GM12878 (cell line): Measurements from ENCODE around the gene CBX8. TPM values are rescaled to one million over a fixed set of nuclear protein-coding genes. Genes with fewer than 3 reads are reported as not detected.

Source experiments
- ATAC-seq: fragments of 200-7000 bp; cut with Tn5 transposase; 3 replicates; pipeline ENCODE4 v1.9.1; 2020; ENCODE audit warnings: mild to moderate bottlenecking, moderate library complexity
- BruUV-seq: library from RNA; stranded (reverse); fragments of 400-500 nt; replicated peaks from 2 replicates; lab custom pipeline; 2021; lab: Mats Ljungman, UMichigan
- CTCF ChIA-PET: fragments of 300-600 bp; sonication (Branson Sonifier 250); formaldehyde crosslinking; extraction: SDS; loops from one replicate; lab custom pipeline; 2021; ENCODE audit warnings: inconsistent platforms; lab: Yijun Ruan, JAX
- POLR2A ChIA-PET: fragments of 350-600 bp; formaldehyde crosslinking; extraction: SDS; loops from one replicate; lab custom pipeline; 2021; ENCODE audit warnings: inconsistent platforms; lab: Charles Lee
- RAD21 ChIA-PET: fragments of 300-600 bp; sonication (Branson Sonifier 250); formaldehyde crosslinking; loops from one replicate; lab custom pipeline; 2023; ENCODE audit warnings: antibody characterized with exemption; ENCODE audit not compliant: unreplicated experiment; lab: Charles Lee
- SMC1A ChIA-PET: fragments of 300-600 bp; sonication (Branson Sonifier 250); formaldehyde crosslinking; loops from one replicate; lab custom pipeline; 2023; ENCODE audit not compliant: unreplicated experiment, uncharacterized antibody; lab: Charles Lee
- DNase-seq: peaks from one replicate; pipeline ENCODE4 v3.0.0-alpha.2; 2011; ENCODE audit warnings: low read depth, low spot score
- FAIRE-seq: peaks from 3 replicates; lab custom pipeline; 2011; peaks lifted over from hg19 to GRCh38; lab: Jason Lieb, UNC
- H2AFZ ChIP-seq: 2 replicates; pipeline ENCODE4 v1.6.0; 2011; ENCODE audit warnings: low read depth, low read length, control low read depth; ENCODE audit not compliant: control insufficient read depth
- H3K27ac ChIP-seq: 2 replicates; pipeline ENCODE4 v1.5.1; 2011; ENCODE audit warnings: control low read depth; ENCODE audit not compliant: control insufficient read depth, insufficient read depth
- H3K27me3 ChIP-seq, 2 experiments: replicated peaks in 1 of 2; 2 replicates each; pipeline versions ENCODE4 v1.6.0 to v1.6.1; 2011; ENCODE audit warnings: low read length in 1 of 2; ENCODE audit not compliant: control insufficient read depth in 2 of 2, insufficient read depth in 2 of 2
- H3K36me3 ChIP-seq, 2 experiments: 2 replicates each; pipeline ENCODE4 v1.5.1; 2011; ENCODE audit warnings: low read length in 1 of 2; ENCODE audit not compliant: control insufficient read depth in 2 of 2, insufficient read depth in 2 of 2
- H3K4me1 ChIP-seq: 2 replicates; pipeline ENCODE4 v1.6.1; 2011; ENCODE audit warnings: mild to moderate bottlenecking, low read length, moderate library complexity, mixed read lengths; ENCODE audit not compliant: control insufficient read depth, insufficient read depth
- H3K4me2 ChIP-seq: 2 replicates; pipeline ENCODE4 v1.6.0; 2011; ENCODE audit warnings: control low read depth; ENCODE audit not compliant: control insufficient read depth, insufficient read depth
- H3K4me3 ChIP-seq: fragments of 200-600 bp; sonication (generic); 2 replicates; pipeline ENCODE4 v1.5.1; 2016
- H3K79me2 ChIP-seq: 2 replicates; pipeline ENCODE4 v1.6.0; 2011; ENCODE audit warnings: low read length; ENCODE audit not compliant: control insufficient read depth, insufficient read depth
- H3K9ac ChIP-seq: 2 replicates; pipeline ENCODE4 v1.8.0; 2011; ENCODE audit warnings: low read length, control low read depth, mixed read lengths; ENCODE audit not compliant: control insufficient read depth, insufficient read depth
- H3K9me3 ChIP-seq: replicated peaks from 3 replicates; pipeline ENCODE4 v1.5.1; 2011; ENCODE audit warnings: mild to moderate bottlenecking, low read length; ENCODE audit not compliant: control insufficient read depth, insufficient read depth
- H4K20me1 ChIP-seq: 2 replicates; pipeline ENCODE4 v1.6.0; 2011; ENCODE audit not compliant: control insufficient read depth, insufficient read depth
- CBFB ChIP-seq: IDR thresholded peaks from 2 replicates; pipeline ENCODE4 v1.6.1; 2016; ENCODE audit warnings: antibody characterized with exemption, low read depth
- EZH2 ChIP-seq: IDR thresholded peaks from 2 replicates; pipeline ENCODE4 v1.6.1; 2012; ENCODE audit warnings: low read depth, mild to moderate bottlenecking, control low read depth, inconsistent platforms, low read length, borderline replicate concordance; ENCODE audit not compliant: control insufficient read depth
- MTA2 ChIP-seq: fragments of 450-650 bp; IDR thresholded peaks from 2 replicates; pipeline ENCODE4 v1.6.1; 2016; ENCODE audit warnings: low read depth, mild to moderate bottlenecking, moderate library complexity
- NR2F1 ChIP-seq: fragments of 450-650 bp; conservative IDR thresholded peaks from 2 replicates; pipeline ENCODE4 v1.6.1; 2017; ENCODE audit warnings: mild to moderate bottlenecking
- SUZ12 ChIP-seq: fragments of 200-600 bp; sonication (generic); IDR thresholded peaks from one replicate; pipeline ENCODE4 v1.6.1; 2018; ENCODE audit warnings: antibody characterized with exemption, mild to moderate bottlenecking; ENCODE audit not compliant: unreplicated experiment
- WGBS: methylation state at CpG from one replicate; pipeline ENCODE4 v1.1.6; 2016; ENCODE audit warnings: low lambda C conversion rate; ENCODE audit not compliant: insufficient replicate concordance, insufficient coverage; ENCODE audit errors: missing lambda C conversion rate; 5-methylcytosine and 5-hydroxymethylcytosine counted together
- in situ Hi-C: fragments of 300-500 bp; cut with MboI; formaldehyde crosslinking; loops from 9 replicates; pipeline ENCODE4 v1.14.3; 2018; ENCODE audit warnings: mixed read lengths
- intact Hi-C: fragments of 100-400 bp; cut with micrococcal nuclease; formaldehyde crosslinking; loops from one replicate; pipeline ENCODE4 v1.14.2; 2022; ENCODE audit not compliant: unreplicated experiment
- polyA plus RNA-seq, 11 experiments: library from polyadenylated mRNA; depleted of rRNA in 4 of 11; unstranded in 6 of 11; stranded (reverse) in 5 of 11; fragments of >200 nt; fragmentation: Nextera tagmentation in 4 of 11; fragmentation: Illumina TruSeq in 1 of 11; extraction: Ambion mirVana in 4 of 11; extraction: Trizol in 1 of 11; gene quantifications; 1 replicate in 1 of 11; 2 replicates in 10 of 11; pipeline versions ENCODE4 v1.2.1 to v1.2.3, GENCODE V29; 2011 to 2016; ENCODE audit warnings: inconsistent platforms in 2 of 11, missing spikeins in 2 of 11, low read depth in 1 of 11
- total RNA-seq, 4 experiments: library from RNA; depleted of rRNA in 3 of 4; stranded (reverse); fragments of >200 nt in 3 of 4; fragmentation: Illumina TruSeq in 1 of 4; extraction: Trizol in 1 of 4; gene quantifications; 2 replicates each; pipeline versions ENCODE4 v1.2.1 to v1.2.3, GENCODE V29; 2013 to 2021

CBX8 gene
- total and polyA plus RNA-seq, 10 of the 15 experiments (the other 5 are each of a cell fraction or from before 2014, with no cell fraction given): 0.03 to 6.7 (median 1.9) TPM

DNA sequence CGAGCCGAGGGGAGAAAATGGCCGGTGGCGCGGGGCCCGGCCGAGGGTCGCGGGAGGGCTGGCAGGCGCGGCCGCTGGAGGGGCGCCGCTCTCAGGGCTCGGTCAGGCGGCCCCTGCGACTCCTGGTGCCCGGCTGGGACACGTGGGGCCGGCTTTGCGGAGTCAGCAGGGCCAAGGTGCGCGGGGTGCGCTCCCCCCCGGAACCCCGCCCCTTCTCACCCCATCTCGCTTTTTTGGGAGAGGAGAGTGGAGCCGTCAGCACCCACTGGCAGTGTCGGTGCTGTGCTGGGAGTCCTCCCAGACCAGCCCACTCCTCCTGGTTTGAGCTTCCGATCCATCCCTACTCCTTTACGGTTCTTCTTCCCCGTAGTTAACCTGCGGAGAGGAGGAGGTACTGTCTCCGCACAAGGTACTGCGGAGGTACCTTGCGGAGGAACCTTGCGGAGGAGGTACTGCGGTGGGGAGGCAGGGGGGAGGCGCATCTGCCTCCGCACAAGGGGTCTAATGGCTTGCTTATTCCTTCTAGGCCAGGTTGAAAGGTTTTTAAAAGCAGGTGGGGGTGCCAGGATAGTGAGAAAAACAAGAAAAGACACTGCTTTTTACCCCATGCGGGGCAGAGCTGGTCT lies 19.1 kb upstream of the CBX8 start:
- no peak for FAIRE-seq
- POLR2A ChIA-PET: no interaction called here

GRCh38 chr17:79814974-79815835 lies 18.3 kb upstream of the CBX8 start:
- SMC1A ChIA-PET: no interaction called here
- H3K36me3 ChIP-seq: no peaks in the 10 kb centered on the region
- no peak for DNase-seq
- CTCF ChIA-PET: no interaction called here
- FAIRE-seq: no peak
- no peaks in the 10 kb centered on the region for H3K9me3 ChIP-seq
- intact Hi-C loops (no loop called here), in situ Hi-C loops (no loop called here)
- no peak overlapping the region for H3K27ac ChIP-seq
- no peak overlapping the region for H3K9ac ChIP-seq
- peaks cover 40 to 42% of the 10 kb centered on the region in 2 experiments for H3K27me3 ChIP-seq
- RAD21 ChIA-PET: no interaction called here
- H4K20me1 ChIP-seq: no peaks in the 10 kb centered on the region; the same call in 1 of the 2 replicates
- peaks cover 26% of the 10 kb centered on the region for H3K4me1 ChIP-seq
- WGBS: 16% methylated on average over 67 of the region's 96 CpGs
- 0 out of 2 replicates have a peak, but pooled peaks have one; percentile 30 for TF ChIP-seq EZH2
- no peak for TF ChIP-seq NR2F1
- POLR2A ChIA-PET: no interaction called here
- no peaks in the 10 kb centered on the region for H3K79me2 ChIP-seq
- no TSS peak for BruUV-seq
- ATAC-seq: no peak
- H3K4me3 ChIP-seq: no peak overlapping the region
- no peak overlapping the region for H2AFZ ChIP-seq
- 0 out of 2 replicates have a peak overlapping the region, but pooled peaks have one; percentile 44 for H3K4me2 ChIP-seq

More for the DNA sequence above, 19.1 kb upstream of the CBX8 start:
- WGBS: 68% methylated on average over 19 of the region's 41 CpGs
- Histone ChIP-seq H3K9ac (no peak overlapping the region), H2AFZ (no peak overlapping the region), H4K20me1 (no peaks in the 10 kb centered on the region; the same call in 1 of the 2 replicates), H3K4me2 (no peak overlapping the region), H3K4me1 (peaks cover 24% of the 10 kb centered on the region), H3K79me2 (no peaks in the 10 kb centered on the region), H3K4me3 (no peak overlapping the region), H3K36me3 (no peaks in the 10 kb centered on the region), H3K27ac (no peak overlapping the region), H3K27me3 (peaks cover 39 to 43% of the 10 kb centered on the region in 2 experiments), H3K9me3 (no peaks in the 10 kb centered on the region)
- ChIA-PET CTCF (no interaction called here), SMC1A (no interaction called here), RAD21 (no interaction called here)
- no peak for ATAC-seq
- no peak for DNase-seq
- intact Hi-C loops (no loop called here), in situ Hi-C loops (no loop called here)
- TF ChIP-seq SUZ12: peak; percentile 88
- no peak for TF ChIP-seq CBFB
- no peak for TF ChIP-seq MTA2
- BruUV-seq: no TSS peak
